Umbilical cord (tissue), 1 donor: Measurements from ENCODE around the gene CLGN. TPM values are rescaled to one million over a fixed set of nuclear protein-coding genes. Genes with fewer than 3 reads are reported as not detected.

ENCODE experiments used
- total RNA-seq: library from RNA; depleted of rRNA; stranded (reverse); fragments of >200 nt; gene quantifications from one replicate; pipeline ENCODE4 v1.2.3, GENCODE V29; 2014; ENCODE audit warnings: low replicate concordance; ENCODE audit not compliant: insufficient read depth

The CLGN gene
- total RNA-seq, 1 donor from 2014 or later: 3.6 TPM

Other genes starting within 250 kb of the CLGN start
- gene SCOC, start 54.0 kb downstream of the CLGN start, total RNA-seq: 68.9 TPM
- gene MGAT4D, start 70.6 kb upstream of the CLGN start, total RNA-seq: 2.2 TPM
- 53.4 TPM for gene ELMOD2, start 96.5 kb upstream of the CLGN start, total RNA-seq
- gene UCP1, start 141.3 kb upstream of the CLGN start, total RNA-seq: 1.2 TPM